C4-2B (cell line): ENCODE results near the gene TMEM59.
"Not testable (repeated sequence)": the region's sequence is repeated elsewhere in the genome, so short reads cannot be mapped to it uniquely, and the experiment has no call there.

Experiments used
- H3K27ac ChIP-seq: fragments of 450-650 bp; 2 replicates; pipeline ENCODE4 v1.5.1; 2017
- CTCF ChIP-seq: fragments of 450-650 bp; conservative IDR thresholded peaks from 2 replicates; pipeline ENCODE4 v1.5.1; 2017; ENCODE audit warnings: mild to moderate bottlenecking
- ZFX ChIP-seq: fragments of 450-650 bp; IDR thresholded peaks from 2 replicates; pipeline ENCODE4 v1.6.1; 2017

The TMEM59 gene

GRCh38 chr1:54037476-54037875, 15.5 kb downstream of the TMEM59 start:
- no peak overlapping the region for H3K27ac ChIP-seq
- no peak for TF ChIP-seq ZFX
- TF ChIP-seq CTCF: no peak

GRCh38 chr1:54028306-54029251, 24.4 kb downstream of the TMEM59 start:
- no peak overlapping the region; the same call in 1 of the 2 replicates for H3K27ac ChIP-seq
- TF ChIP-seq ZFX (no peak), CTCF (no peak)

- H3K27ac ChIP-seq: no peak overlapping the region
- no peak for TF ChIP-seq CTCF
- no peak for TF ChIP-seq ZFX
These were observed 25.2 kb downstream of the TMEM59 start for GRCh38 chr1:54027848-54028247.

GRCh38 chr1:54024811-54025210, 28.2 kb downstream of the TMEM59 start:
- H3K27ac ChIP-seq: not testable (repeated sequence)

GRCh38 chr1:54024358-54024757, 28.6 kb downstream of the TMEM59 start:
- H3K27ac ChIP-seq: no peak overlapping the region
- TF ChIP-seq CTCF (no peak), ZFX (no peak)

GRCh38 chr1:54019562-54020176, 33.3 kb downstream of the TMEM59 start:
- H3K27ac ChIP-seq: not testable (repeated sequence)

- no peak overlapping the region for H3K27ac ChIP-seq
- TF ChIP-seq ZFX (no peak), CTCF (no peak)
These were observed 34.4 kb downstream of the TMEM59 start for GRCh38 chr1:54018635-54019034.

GRCh38 chr1:54017979-54018378, 35.0 kb downstream of the TMEM59 start, which contains the start of gene LDLRAD1:
Gene LDLRAD1, minus strand, starts transcription at chr1:54018186. Its CDS starts 74 bp downstream, at chr1:54018112.
- H3K27ac ChIP-seq: peak within 1 kb of the TSS; percentile 52
- TF ChIP-seq CTCF (no peak), ZFX (no peak)
